Epidermal melanocyte (primary cell): ENCODE data around the gene FIP1L1.

Experiments
- DNase-seq: peaks from one replicate; pipeline ENCODE4 v3.0.0; 2011; ENCODE audit warnings: low spot score; ENCODE audit not compliant: insufficient read length

FIP1L1 gene

GRCh38 chr4:53476232-53477037, 99.0 kb downstream of the FIP1L1 start:
- peak; percentile 52 for DNase-seq

- DNase-seq, result no peak
Observed at GRCh38 chr4:53477038-53477565, 99.7 kb downstream of the FIP1L1 start.

- DNase-seq, result no peak
Observed at GRCh38 chr4:53477636-53478035, 100.2 kb downstream of the FIP1L1 start.

- DNase-seq, result no peak
Observed at GRCh38 chr4:53478671-53479456, 101.4 kb downstream of the FIP1L1 start.

GRCh38 chr4:53479736-53480525, 102.5 kb downstream of the FIP1L1 start:
- DNase-seq, result no peak

- DNase-seq, result no peak
Observed at GRCh38 chr4:53480909-53481308, 103.5 kb downstream of the FIP1L1 start.

GRCh38 chr4:53481586-53481985, 104.1 kb downstream of the FIP1L1 start:
- no peak for DNase-seq

GRCh38 chr4:53483250-53483649, 105.8 kb downstream of the FIP1L1 start:
- DNase-seq, result no peak

GRCh38 chr4:53484911-53485657, 107.6 kb downstream of the FIP1L1 start:
- no peak for DNase-seq

GRCh38 chr4:53485658-53486040, 108.2 kb downstream of the FIP1L1 start:
- no peak for DNase-seq

GRCh38 chr4:53487766-53488165, 110.3 kb downstream of the FIP1L1 start:
- no peak for DNase-seq

- DNase-seq, result no peak
Observed at GRCh38 chr4:53489279-53489889, 111.9 kb downstream of the FIP1L1 start.

GRCh38 chr4:53490161-53490956, 112.9 kb downstream of the FIP1L1 start:
- DNase-seq, result no peak

GRCh38 chr4:53490965-53491622, 113.7 kb downstream of the FIP1L1 start:
- DNase-seq, result peak; percentile 54

- no peak for DNase-seq
Observed at GRCh38 chr4:53494851-53495250, 117.4 kb downstream of the FIP1L1 start.

GRCh38 chr4:53497487-53498244, 120.2 kb downstream of the FIP1L1 start:
- peak; percentile 84 for DNase-seq

- DNase-seq, result no peak
Observed at GRCh38 chr4:53498706-53499105, 121.3 kb downstream of the FIP1L1 start.

GRCh38 chr4:53499791-53500190, 122.3 kb downstream of the FIP1L1 start:
- DNase-seq, result no peak
